GM21526 (cell line): ENCODE data around the gene LRFN4.

Source experiments
- ATAC-seq: cut with Tn5 transposase; IDR thresholded peaks from one replicate; pipeline ENCODE4 v1.9.1; 2021; ENCODE audit warnings: moderate library complexity; ENCODE audit not compliant: unreplicated experiment, low FRiP score

Gene LRFN4

GRCh38 chr11:66868726-66869566 is 12.1 kb downstream of the LRFN4 start:
- peak; percentile 41 for ATAC-seq

DNA sequence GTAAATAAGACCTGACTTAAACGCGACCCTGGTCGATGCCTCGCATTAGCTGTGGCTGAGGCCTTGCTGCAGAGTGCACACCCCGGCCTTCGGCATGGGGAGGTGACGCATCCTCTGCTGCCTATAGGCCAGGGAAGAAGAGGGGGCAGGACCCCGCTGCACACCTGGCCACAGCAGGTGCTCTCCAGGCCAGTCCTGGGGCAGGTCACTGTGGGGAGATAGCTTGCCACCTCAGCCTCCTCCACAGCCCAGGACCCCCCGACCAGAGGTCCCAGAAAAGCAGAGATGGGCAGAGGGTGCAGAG is 12.7 kb downstream of the LRFN4 start:
- no peak for ATAC-seq

DNA sequence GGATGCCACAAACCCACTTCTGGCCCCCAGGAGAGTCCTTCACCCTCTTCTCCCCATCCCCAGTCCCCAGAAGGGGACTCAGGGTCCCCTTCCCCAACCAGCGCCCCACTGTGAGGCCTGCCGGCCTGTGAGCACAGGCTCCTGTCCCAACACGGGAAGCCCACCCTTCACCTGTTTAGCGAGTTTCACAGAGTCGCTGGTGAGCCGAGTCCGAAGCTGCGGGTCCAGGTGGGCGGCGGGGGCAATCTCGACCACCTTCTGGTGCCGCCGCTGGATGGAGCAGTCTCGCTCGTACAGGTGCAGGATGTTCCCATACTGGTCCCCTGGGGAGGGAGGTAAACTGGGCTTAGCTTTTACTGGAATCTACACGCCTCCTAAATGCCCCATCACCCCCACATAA is 13.3 kb downstream of the LRFN4 start:
- ATAC-seq = no peak

- no peak for ATAC-seq
Observed at GRCh38 chr11:66870616-66871520, 14.0 kb downstream of the LRFN4 start.

- ATAC-seq = no peak
Observed at GRCh38 chr11:66871521-66871901, 14.6 kb downstream of the LRFN4 start.

GRCh38 chr11:66874232-66874631 is 17.4 kb downstream of the LRFN4 start:
- ATAC-seq = no peak

DNA sequence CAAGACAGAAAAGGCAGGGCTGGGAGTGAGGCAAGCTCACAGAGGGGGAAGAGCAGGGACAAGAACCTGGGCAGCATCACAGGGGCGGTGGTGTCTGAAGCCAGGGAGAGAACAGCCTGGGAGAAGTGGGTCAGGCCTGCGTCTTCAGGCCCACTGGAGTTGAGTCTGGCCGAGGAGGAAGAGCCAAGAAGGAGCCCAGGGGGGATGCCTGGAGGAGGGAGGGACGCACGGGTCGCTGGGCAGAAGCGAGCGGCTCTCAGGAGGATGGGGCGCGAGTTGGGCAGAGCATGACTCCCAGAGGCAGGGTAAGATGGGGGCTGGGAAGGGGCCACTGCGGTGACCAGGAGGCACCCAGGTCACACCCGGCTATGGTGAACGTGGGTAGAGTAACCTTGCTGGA is 18.5 kb downstream of the LRFN4 start:
- no peak for ATAC-seq

- ATAC-seq = no peak
Observed at GRCh38 chr11:66877588-66878385, 20.9 kb downstream of the LRFN4 start.

GRCh38 chr11:66878474-66878873 is 21.6 kb downstream of the LRFN4 start:
- ATAC-seq = no peak

DNA sequence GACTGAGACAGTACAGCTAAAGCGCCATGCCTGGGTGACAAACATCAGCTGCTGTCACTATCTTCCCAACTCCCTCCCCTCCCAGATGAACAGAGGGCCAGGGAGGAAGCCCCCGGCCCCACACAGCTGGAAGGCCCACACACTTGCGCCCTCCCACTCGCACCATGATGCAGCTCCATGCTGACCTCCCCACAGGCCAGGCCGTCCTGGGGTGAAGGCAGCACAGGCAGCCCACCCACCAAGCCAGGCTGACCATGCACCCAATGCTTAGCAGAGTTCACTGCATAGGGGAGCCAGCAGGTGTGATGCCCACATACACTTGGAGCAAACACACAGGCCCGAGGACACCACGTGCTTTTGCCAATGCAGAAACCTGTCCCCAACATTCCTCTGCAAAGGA is 22.1 kb downstream of the LRFN4 start:
- ATAC-seq = no peak

DNA sequence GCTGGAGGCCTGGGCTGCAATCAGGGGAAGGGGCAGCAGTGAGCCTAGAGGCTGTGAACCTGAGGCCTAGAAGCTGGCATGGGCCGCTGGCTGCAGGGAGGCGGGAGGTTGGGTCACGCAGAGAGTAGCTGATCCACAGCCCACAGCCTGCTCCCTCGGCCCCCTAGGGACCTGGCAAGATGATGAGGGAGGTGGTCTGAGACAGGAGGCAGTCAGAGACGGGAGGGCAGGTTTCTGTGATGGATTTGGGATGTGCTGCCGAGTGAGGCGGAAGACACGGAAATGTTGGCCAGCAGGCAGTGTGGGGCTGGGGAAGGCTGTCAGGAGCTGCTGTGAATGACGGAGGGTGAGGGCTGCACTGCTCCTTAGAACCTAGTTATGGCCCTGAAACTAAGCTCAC is 22.7 kb downstream of the LRFN4 start:
- ATAC-seq = no peak

- no peak for ATAC-seq
Observed at GRCh38 chr11:66879999-66880398, 23.1 kb downstream of the LRFN4 start.

DNA sequence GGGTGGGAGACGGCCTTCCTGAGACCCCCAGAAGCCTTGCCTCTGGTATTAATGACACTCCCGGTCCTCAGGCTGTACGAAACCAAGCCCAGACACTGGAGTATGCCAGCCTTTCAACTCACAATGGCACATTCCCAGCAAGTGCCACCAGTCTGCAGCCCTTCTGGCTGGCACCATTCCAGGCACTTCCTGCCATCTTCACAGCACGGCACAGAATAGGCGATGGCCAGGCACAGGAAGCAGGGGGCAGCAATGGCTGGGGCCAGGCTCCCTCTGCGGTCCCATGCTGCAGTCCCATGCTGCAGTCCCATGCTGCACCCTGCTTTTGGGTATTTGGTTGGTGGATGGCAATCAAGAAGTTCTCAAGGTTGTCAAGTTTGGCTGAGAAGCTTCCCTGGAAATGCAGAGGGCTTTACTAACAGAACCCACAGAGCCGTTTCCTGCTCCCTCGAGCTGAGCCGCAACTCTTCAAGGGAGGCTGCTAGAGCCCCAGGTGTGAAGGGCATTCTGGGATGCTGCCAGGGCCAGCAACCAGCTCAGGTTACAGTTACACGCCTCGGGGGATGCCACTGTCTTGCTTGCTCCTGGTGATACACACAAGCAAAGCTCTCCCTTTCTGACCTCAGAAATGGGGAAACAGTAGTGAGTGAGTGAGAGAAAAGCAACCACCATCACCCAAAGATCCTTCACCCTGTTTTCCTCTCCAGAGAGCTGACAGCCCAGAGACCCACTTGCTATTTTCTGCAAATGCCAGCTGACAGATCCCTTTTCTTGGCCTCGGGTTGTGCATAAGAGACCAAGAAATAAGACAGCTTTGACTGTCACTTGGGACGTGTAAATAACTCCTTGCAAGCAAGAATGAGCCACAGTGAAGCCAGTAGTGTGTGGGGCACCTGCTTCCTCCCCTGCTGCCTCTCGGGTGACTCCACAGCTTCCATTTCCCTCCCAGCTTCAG is 23.9 kb downstream of the LRFN4 start:
- ATAC-seq = no peak

GRCh38 chr11:66881451-66881835 is 24.6 kb downstream of the LRFN4 start:
- no peak for ATAC-seq

DNA sequence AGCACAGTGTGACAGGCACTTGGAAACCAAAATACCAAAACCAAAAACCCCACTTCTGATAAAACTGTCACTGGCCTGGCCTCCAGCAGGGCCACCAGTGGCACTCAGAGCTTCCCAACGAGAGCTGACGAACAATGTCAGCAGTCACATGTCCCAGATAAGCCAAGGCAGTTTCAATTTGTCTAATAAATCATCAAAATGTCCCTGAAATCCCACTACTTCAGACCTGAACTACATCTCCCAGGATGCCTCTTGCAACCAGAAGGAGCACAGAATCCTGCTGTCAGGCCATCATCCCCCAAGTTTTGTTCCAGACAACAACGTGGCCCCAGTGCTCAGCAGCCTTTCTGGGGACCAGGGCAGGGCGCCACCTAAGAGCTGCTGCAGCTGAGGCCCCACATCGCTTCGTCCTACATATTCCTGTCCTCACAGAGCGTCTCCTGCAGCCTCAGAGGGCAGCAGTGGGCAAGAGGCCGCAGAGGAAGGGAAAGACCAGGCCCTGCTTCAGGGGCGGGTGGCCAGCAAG is 25.1 kb downstream of the LRFN4 start:
- no peak for ATAC-seq

- ATAC-seq = no peak
Observed at GRCh38 chr11:66882561-66883015, 25.7 kb downstream of the LRFN4 start.

GRCh38 chr11:66883016-66883965 is 26.4 kb downstream of the LRFN4 start:
- no peak for ATAC-seq

DNA sequence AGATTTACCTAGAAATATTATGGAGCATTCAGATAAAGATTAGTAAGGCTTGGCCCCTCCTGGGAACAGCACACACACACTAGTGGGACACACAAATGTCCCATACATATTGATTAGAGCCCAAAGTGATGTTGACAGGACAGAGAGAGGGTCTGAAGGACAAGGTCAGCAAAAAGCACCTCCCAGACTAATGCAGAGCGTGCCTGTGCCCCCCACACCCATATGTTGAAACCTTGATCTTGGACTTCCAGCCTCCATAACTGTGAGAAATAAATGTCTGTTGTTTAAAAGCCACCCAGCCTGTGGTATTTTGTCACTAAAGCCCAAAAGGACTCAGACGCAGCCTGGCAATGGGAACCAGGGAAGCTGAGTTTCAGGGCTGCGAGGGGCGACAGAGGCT is 27.6 kb downstream of the LRFN4 start:
- no peak for ATAC-seq

DNA sequence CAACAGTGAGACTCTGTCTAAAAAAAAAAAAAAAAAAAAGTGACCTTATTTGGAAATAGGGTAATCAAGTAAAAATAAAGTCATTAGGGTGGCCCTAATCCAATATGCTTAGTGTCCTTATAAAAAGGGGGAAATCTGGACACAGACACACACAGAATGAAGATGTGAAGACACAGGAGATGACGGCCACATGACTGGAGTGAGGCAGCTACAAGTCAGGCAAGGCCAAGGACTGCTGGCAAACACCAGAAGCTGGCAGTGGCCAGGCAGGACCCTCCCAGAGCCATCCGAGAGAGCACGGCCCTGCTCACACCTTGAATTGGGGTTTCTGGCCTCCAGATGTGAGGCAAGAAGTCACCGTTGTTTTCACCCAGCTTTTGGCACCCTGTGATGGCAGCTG is 28.6 kb downstream of the LRFN4 start:
- ATAC-seq = no peak
